GM23248 (cell line): ENCODE measurements around the gene MAML3.

Experiments used
- EZH2 ChIP-seq: fragments of 200-600 bp; sonication (generic); IDR thresholded peaks from 2 replicates; pipeline ENCODE4 v1.6.1; 2018; ENCODE audit warnings: antibody characterized with exemption, mild to moderate bottlenecking; ENCODE audit not compliant: insufficient read depth, poor library complexity, severe bottlenecking
- EZH2phosphoT487 ChIP-seq: fragments of 200-600 bp; sonication (generic); IDR thresholded peaks from 2 replicates; pipeline ENCODE4 v1.6.1; 2018; ENCODE audit warnings: antibody characterized with exemption, moderate library complexity, mild to moderate bottlenecking, low read depth; ENCODE audit not compliant: insufficient read depth

- TF ChIP-seq EZH2 (no peak), EZH2phosphoT487 (no peak)
Measured at GRCh38 chr4:140150636-140150885, 3.4 kb downstream of the MAML3 start.
